ENCODE data around the gene OR51I1. TPM values are rescaled to one million over a fixed set of nuclear protein-coding genes. Genes with fewer than 3 reads are reported as not detected.

OR51I1 gene
- 0.24 TPM in 1 of 2 replicates, not detected in the other for total RNA-seq

GRCh38 chr11:5441414-5441813, at the start of gene OR51I1:
Gene OR51I1 (minus strand): TSS chr11:5441514. CDS start chr11:5441514, 0 bp downstream.

GRCh38 chr11:5488385-5488784, 47.1 kb upstream of the OR51I1 start, which contains the start of gene OR52D1:
Gene OR52D1 (plus strand): TSS chr11:5488685. CDS start chr11:5488707, 22 bp downstream.

GRCh38 chr11:5449023-5449422, 7.7 kb upstream of the OR51I1 start, which contains the start of gene OR51I2:
Gene OR51I2 (plus strand): TSS chr11:5449323. CDS start chr11:5453489, 4,166 bp downstream.

GRCh38 chr11:5421811-5422210, 19.5 kb downstream of the OR51I1 start, which contains the start of gene OR51Q1:
Gene OR51Q1 (plus strand): TSS chr11:5422111. CDS start chr11:5422201, 90 bp downstream.

Other genes with a start within 250 kb of the OR51I1 start
- not detected in 2 replicates for gene OR51V1, start 240.8 kb downstream of the OR51I1 start, total RNA-seq
- gene HBB, start 214.4 kb downstream of the OR51I1 start, total RNA-seq: not detected in 2 replicates
- not detected in 2 replicates for gene HBD, start 207.0 kb downstream of the OR51I1 start, total RNA-seq
- not detected in 2 replicates for gene HBG1, start 191.7 kb downstream of the OR51I1 start, total RNA-seq
- gene HBG2, start 186.7 kb downstream of the OR51I1 start, total RNA-seq: not detected in 2 replicates
- gene HBE1, start 171.6 kb downstream of the OR51I1 start, total RNA-seq: not detected in 2 replicates
- gene OR51B4, start 139.6 kb downstream of the OR51I1 start, total RNA-seq: not detected in 2 replicates
- gene OR51B2, start 117.2 kb downstream of the OR51I1 start, total RNA-seq: not detected in 2 replicates
- gene OR51B5, start 98.0 kb downstream of the OR51I1 start, total RNA-seq: not detected in 2 replicates
- gene OR51B6, start 90.0 kb downstream of the OR51I1 start, total RNA-seq: not detected in 2 replicates
- gene OR51M1, start 57.7 kb downstream of the OR51I1 start, total RNA-seq: not detected in 2 replicates
- gene OR51Q1, start 19.4 kb downstream of the OR51I1 start, total RNA-seq: not detected in 2 replicates
- not detected in 2 replicates for gene OR51I2, start 7.8 kb upstream of the OR51I1 start, total RNA-seq
- gene OR52D1, start 47.2 kb upstream of the OR51I1 start, total RNA-seq: not detected in 2 replicates
- gene UBQLN3, start 68.4 kb upstream of the OR51I1 start, total RNA-seq: not detected in 2 replicates
- 0.21 TPM in 1 of 2 replicates, not detected in the other for gene UBQLNL, start 75.2 kb upstream of the OR51I1 start, total RNA-seq
- 0.21 and 0.48 TPM in 2 replicates for gene OR52H1, start 107.0 kb upstream of the OR51I1 start, total RNA-seq
- not detected in 2 replicates for gene OR52B6, start 139.4 kb upstream of the OR51I1 start, total RNA-seq
- gene TRIM6, start 155.1 kb upstream of the OR51I1 start, total RNA-seq: 3.0 and 3.1 TPM in 2 replicates
- gene TRIM34, start 183.5 kb upstream of the OR51I1 start, total RNA-seq: 3.4 and 9.6 TPM in 2 replicates
- gene TRIM5, start 243.6 kb upstream of the OR51I1 start, total RNA-seq: 32.2 and 39.0 TPM in 2 replicates
- 24.5 and 58.8 TPM in 2 replicates for gene TRIM22, start 248.3 kb upstream of the OR51I1 start, total RNA-seq